Measurements from ENCODE around the gene NPLOC4. TPM values are rescaled to one million over a fixed set of nuclear protein-coding genes. Genes with fewer than 3 reads are reported as not detected.

NPLOC4 gene
- total RNA-seq, 2 donors from 2014 or later, result 101 to 103 TPM

GRCh38 chr17:81529437-81529803 lies 107.5 kb downstream of the NPLOC4 start:
- Mint-ChIP-seq H3K27ac (no peak overlapping the region), H3K36me3 (ENCODE audit: low read depth) (no peaks in the 10 kb centered on the region), H3K9me3 (no peaks in the 10 kb centered on the region), H3K27me3 (no peaks in the 10 kb centered on the region), H3K4me3 (no peak overlapping the region), H3K4me1 (no peaks in the 10 kb centered on the region)
- ATAC-seq (replicated peaks), result no peak

- Mint-ChIP-seq H3K36me3 (ENCODE audit: low read depth) (no peaks in the 10 kb centered on the region), H3K9me3 (no peaks in the 10 kb centered on the region), H3K27ac (no peak overlapping the region), H3K4me3 (no peak overlapping the region), H3K27me3 (no peaks in the 10 kb centered on the region), H3K4me1 (no peaks in the 10 kb centered on the region)
- no peak for ATAC-seq (replicated peaks)
These were observed 108.1 kb downstream of the NPLOC4 start for GRCh38 chr17:81528651-81529436.

DNA sequence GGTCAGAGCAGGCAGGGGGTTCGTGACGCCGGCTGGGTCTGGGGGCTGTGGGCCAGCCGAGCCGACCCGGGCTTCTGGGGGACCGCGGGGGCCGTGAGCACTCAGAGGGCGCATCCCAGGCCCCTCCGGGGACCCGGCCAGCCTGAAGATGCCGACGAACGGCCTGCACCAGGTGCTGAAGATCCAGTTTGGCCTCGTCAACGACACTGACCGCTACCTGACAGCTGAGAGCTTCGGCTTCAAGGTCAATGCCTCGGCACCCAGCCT lies 108.6 kb downstream of the NPLOC4 start:
- Mint-ChIP-seq H3K36me3 (ENCODE audit: low read depth) (no peaks in the 10 kb centered on the region), H3K9me3 (no peaks in the 10 kb centered on the region), H3K27me3 (no peaks in the 10 kb centered on the region), H3K4me3 (no peak overlapping the region), H3K27ac (no peak overlapping the region), H3K4me1 (no peaks in the 10 kb centered on the region)
- ATAC-seq (replicated peaks), result no peak

DNA sequence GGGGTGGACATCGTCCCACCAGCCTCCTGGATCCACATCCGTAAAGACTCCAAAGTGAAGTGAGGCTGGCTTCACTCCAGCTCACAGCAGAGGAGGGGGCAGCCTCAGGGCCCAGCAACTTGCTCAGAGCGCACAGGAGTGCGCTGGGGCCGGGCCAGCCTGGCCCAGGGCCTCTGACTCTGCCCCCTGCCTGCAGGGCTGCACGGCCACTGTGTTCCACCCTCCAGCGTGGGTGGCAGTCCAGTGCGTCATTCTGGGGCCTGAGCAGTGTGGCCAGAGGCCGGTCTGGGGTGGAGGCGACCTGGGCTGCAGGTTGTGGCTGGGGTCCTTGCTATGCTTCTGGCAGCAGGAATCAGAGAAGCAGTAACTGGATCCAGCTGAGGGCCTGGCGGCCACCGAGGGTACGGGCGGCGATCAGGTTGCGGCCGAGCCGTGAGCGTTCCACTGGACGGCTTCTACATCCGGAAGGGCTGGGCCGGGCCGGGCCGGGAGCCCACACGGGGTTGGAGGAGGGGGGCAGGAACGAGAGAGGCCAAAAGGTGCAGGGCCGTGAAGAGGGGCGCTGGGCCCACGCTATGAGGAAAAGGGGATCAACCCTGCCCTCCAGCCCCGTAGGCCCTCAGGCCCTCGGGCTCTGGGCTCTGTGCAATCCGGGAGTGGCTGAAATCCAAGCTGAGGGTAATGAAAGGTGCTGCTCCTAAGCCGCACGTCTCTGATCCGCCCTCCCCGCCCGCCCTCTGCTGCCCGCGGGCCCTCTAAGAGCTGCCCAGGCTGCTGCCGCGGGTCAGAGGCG lies 109.1 kb downstream of the NPLOC4 start, which contains the start of gene FSCN2:
FSCN2 (plus strand) TSS at position 787 of the 793 bp plus-strand sequence. CDS start 155 bp downstream, outside the sequence.
- Mint-ChIP-seq H3K36me3 (ENCODE audit: low read depth) (no peaks in the 10 kb centered on the region), H3K27me3 (no peaks in the 10 kb centered on the region), H3K27ac (no peak within 1 kb of the TSS), H3K4me3 (no peak within 1 kb of the TSS), H3K4me1 (no peaks in the 10 kb centered on the region), H3K9me3 (no peaks in the 10 kb centered on the region)
- no peak for ATAC-seq (replicated peaks)

DNA sequence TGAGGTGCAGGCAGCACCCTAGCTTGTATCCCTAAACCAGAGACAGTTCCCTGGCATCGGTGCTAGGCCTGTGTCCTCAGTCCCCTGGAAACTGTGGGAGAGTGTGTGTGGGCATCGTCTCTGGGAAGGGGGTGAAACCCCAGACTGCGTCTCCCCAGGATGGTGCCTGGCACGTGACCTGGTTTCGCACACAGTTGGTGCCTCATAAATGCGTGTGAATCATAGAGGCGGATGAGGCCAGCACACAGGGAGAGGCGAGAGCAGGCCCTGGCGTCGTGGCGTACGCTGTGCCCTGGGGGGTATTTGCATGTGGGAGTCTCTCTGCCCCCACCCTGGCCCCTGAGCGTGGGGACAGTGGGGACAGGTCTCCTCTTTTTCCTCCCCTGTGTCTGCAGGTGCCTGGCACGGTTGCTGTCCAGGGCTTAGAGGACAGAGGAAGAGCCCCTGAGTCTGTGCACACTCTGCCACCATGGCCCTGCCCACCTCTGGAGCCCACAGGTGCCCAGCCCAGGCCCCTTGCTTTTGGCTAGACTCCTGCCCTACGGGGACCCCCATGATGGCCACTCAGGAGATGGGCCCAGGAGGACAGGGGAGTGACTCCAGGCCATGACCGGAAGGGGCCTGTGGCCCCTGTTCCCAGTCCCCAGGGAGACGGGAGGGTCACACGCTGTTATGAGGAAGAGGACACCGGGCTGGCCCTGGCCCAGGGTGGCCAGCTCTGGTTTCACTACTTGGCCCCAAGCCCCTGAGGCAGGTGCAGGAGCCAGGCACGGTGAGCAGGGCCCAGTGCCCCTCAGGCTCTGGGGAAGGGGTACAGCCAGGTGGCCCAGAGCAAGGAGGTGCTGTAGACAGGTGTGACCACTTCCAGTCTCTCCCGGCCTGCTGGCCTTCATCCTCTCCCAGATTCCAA lies 110.0 kb downstream of the NPLOC4 start:
- Mint-ChIP-seq H3K4me3 (no peak overlapping the region), H3K9me3 (no peaks in the 10 kb centered on the region), H3K36me3 (ENCODE audit: low read depth) (no peaks in the 10 kb centered on the region), H3K27ac (no peak overlapping the region), H3K4me1 (no peaks in the 10 kb centered on the region), H3K27me3 (no peaks in the 10 kb centered on the region)
- no peak for ATAC-seq (replicated peaks)

DNA sequence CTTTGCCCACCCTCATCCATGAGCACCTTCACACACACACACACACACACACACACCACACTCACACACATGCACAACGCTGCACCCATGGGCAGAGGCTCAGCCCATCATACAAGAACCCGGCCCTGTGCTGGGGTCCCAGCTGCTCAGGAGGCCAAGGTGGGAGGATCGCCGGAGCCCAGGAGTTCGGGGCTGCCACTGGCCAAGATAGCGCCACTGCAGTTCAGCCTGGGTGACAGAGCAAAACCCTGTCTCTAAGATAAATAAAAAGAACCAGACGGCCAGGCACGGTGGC lies 112.1 kb downstream of the NPLOC4 start:
- Mint-ChIP-seq H3K9me3 (no peaks in the 10 kb centered on the region), H3K27me3 (no peaks in the 10 kb centered on the region), H3K4me1 (peaks cover 4% of the 10 kb centered on the region), H3K4me3 (no peak overlapping the region), H3K27ac (no peak overlapping the region), H3K36me3 (ENCODE audit: low read depth) (no peaks in the 10 kb centered on the region)
- ATAC-seq (replicated peaks), result no peak

- Mint-ChIP-seq H3K27ac (no peak overlapping the region), H3K4me3 (no peak overlapping the region), H3K27me3 (no peaks in the 10 kb centered on the region), H3K4me1 (peaks cover 4% of the 10 kb centered on the region), H3K9me3 (no peaks in the 10 kb centered on the region), H3K36me3 (ENCODE audit: low read depth) (no peaks in the 10 kb centered on the region)
- no peak for ATAC-seq (replicated peaks)
These were observed 112.7 kb downstream of the NPLOC4 start for GRCh38 chr17:81524039-81524864.

- no peak for ATAC-seq (replicated peaks)
- no peak overlapping the region for H3K27ac Mint-ChIP-seq
- no peaks in the 10 kb centered on the region for H3K36me3 Mint-ChIP-seq (ENCODE audit: low read depth)
- no peaks in the 10 kb centered on the region for H3K9me3 Mint-ChIP-seq
- H3K4me3 Mint-ChIP-seq, result no peak overlapping the region
- peaks cover 4% of the 10 kb centered on the region for H3K4me1 Mint-ChIP-seq
- no peaks in the 10 kb centered on the region for H3K27me3 Mint-ChIP-seq
These were observed 113.4 kb downstream of the NPLOC4 start for GRCh38 chr17:81523402-81524038.

- no peak overlapping the region for H3K4me3 Mint-ChIP-seq
- H3K27me3 Mint-ChIP-seq, result no peaks in the 10 kb centered on the region
- peaks cover 4% of the 10 kb centered on the region for H3K4me1 Mint-ChIP-seq
- no peaks in the 10 kb centered on the region for H3K9me3 Mint-ChIP-seq
- no peak overlapping the region for H3K27ac Mint-ChIP-seq
- ATAC-seq (replicated peaks), result no peak
- no peaks in the 10 kb centered on the region for H3K36me3 Mint-ChIP-seq (ENCODE audit: low read depth)
These were observed 114.2 kb downstream of the NPLOC4 start for GRCh38 chr17:81522491-81523401.

DNA sequence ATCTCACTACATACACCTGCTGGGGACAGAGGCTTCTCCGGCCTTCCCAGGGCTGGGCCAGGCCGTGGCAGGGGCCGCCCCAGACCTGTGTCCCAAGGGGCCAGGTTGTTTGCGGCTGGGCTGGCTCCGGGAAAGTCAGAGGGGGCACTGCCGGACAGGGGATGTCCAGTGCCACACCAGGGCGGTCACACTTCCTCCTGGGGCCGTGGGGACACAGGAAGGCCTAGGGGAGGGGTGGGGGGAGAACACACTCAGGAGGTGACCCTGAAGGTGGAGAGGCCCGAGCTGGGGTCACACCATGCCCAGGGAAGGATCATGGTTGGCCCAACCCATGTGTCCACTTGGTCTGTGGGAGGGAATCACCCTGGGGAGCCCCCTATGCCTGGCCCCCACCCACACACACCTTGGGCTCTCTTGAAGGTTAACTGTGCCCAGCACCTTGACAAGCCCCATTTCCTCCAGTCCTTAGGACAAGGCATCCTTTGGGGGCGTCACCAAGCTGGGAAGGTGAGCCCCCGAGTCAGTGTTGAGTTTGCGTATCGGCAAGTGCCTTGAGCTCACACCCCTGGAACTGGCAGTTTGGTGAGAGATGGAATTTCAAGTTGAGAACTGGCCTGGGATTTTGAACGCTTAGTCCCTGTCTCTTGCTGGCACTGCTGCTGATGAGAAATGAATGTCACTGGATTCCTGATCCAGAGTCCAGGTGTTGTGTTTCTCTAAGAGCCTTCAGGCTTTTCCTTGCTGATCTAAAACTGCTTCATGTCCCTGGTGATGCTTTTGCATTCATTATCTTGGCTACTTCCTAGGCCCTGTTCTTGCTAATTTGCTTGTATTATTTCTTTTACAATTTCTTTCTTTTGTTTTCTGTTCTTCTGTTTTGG lies 116.7 kb downstream of the NPLOC4 start:
- no peaks in the 10 kb centered on the region for H3K27me3 Mint-ChIP-seq
- H3K4me1 Mint-ChIP-seq, result peaks cover 4% of the 10 kb centered on the region
- ATAC-seq (replicated peaks), result no peak
- no peaks in the 10 kb centered on the region for H3K9me3 Mint-ChIP-seq
- no peaks in the 10 kb centered on the region for H3K36me3 Mint-ChIP-seq (ENCODE audit: low read depth)
- peak overlapping the region; percentile 33 for H3K4me3 Mint-ChIP-seq
- no peak overlapping the region for H3K27ac Mint-ChIP-seq

- peak; percentile 67 for ATAC-seq (replicated peaks)
- H3K4me3 Mint-ChIP-seq, result peak overlapping the region; percentile 33
- no peaks in the 10 kb centered on the region for H3K27me3 Mint-ChIP-seq
- no peaks in the 10 kb centered on the region for H3K9me3 Mint-ChIP-seq
- no peak overlapping the region for H3K27ac Mint-ChIP-seq
- peaks cover 4% of the 10 kb centered on the region for H3K4me1 Mint-ChIP-seq
- H3K36me3 Mint-ChIP-seq (ENCODE audit: low read depth), result no peaks in the 10 kb centered on the region
These were observed 117.5 kb downstream of the NPLOC4 start for GRCh38 chr17:81519284-81520020.
